GM12864 (cell line): ENCODE data around the gene CNTNAP2.

Experiments
- DNase-seq: peaks from one replicate; pipeline ENCODE4 v3.0.0-alpha.2; 2011; ENCODE audit warnings: low read depth
- H3K4me3 ChIP-seq: 2 replicates; pipeline ENCODE4 v1.5.1; 2011; ENCODE audit warnings: mild to moderate bottlenecking, low read depth, low read length, control low read depth
- CTCF ChIP-seq: IDR thresholded peaks from 2 replicates; pipeline ENCODE4 v1.5.1; 2011; ENCODE audit warnings: low read depth, mild to moderate bottlenecking, moderate library complexity, low read length, control low read depth, inconsistent platforms; ENCODE audit errors: missing control alignments

Gene CNTNAP2

GRCh38 chr7:147161405-147161804 is 1044.8 kb downstream of the CNTNAP2 start:
- H3K4me3 ChIP-seq = no peak overlapping the region
- no peak for DNase-seq
- no peak for TF ChIP-seq CTCF

- H3K4me3 ChIP-seq = no peak overlapping the region
- TF ChIP-seq CTCF = no peak
- no peak for DNase-seq
Observed at GRCh38 chr7:147170341-147171012, 1053.9 kb downstream of the CNTNAP2 start.

GRCh38 chr7:147171013-147171391 is 1054.4 kb downstream of the CNTNAP2 start:
- TF ChIP-seq CTCF = no peak
- DNase-seq = no peak
- no peak overlapping the region for H3K4me3 ChIP-seq

GRCh38 chr7:147173883-147174282 is 1057.3 kb downstream of the CNTNAP2 start:
- no peak for TF ChIP-seq CTCF
- H3K4me3 ChIP-seq = no peak overlapping the region
- DNase-seq = no peak

- H3K4me3 ChIP-seq = no peak overlapping the region
- no peak for DNase-seq
- TF ChIP-seq CTCF = no peak
Observed at GRCh38 chr7:147182874-147183273, 1066.3 kb downstream of the CNTNAP2 start.

GRCh38 chr7:147183276-147183675 is 1066.7 kb downstream of the CNTNAP2 start:
- TF ChIP-seq CTCF = no peak
- DNase-seq = no peak
- no peak overlapping the region for H3K4me3 ChIP-seq

GRCh38 chr7:147188467-147188866 is 1071.9 kb downstream of the CNTNAP2 start:
- TF ChIP-seq CTCF = no peak

More at GRCh38 chr7:147188467-147188866, 1071.9 kb downstream of the CNTNAP2 start:
- H3K4me3 ChIP-seq = no peak overlapping the region
- DNase-seq = no peak
